Keratinocyte (primary cell): ENCODE measurements around the gene EEPD1. TPM values are rescaled to one million over a fixed set of nuclear protein-coding genes. Genes with fewer than 3 reads are reported as not detected.

Experiments used
- DNase-seq: peaks from one replicate; pipeline ENCODE4 v3.0.0-alpha.2; 2011; ENCODE audit warnings: low read depth, missing footprints, low spot score
- FAIRE-seq: peaks from 2 replicates; lab custom pipeline; 2011; peaks lifted over from hg19 to GRCh38; lab: Jason Lieb, UNC
- H2AFZ ChIP-seq: 2 replicates; pipeline ENCODE4 v1.6.0; 2012; ENCODE audit warnings: low read length, control low read depth, inconsistent platforms; ENCODE audit not compliant: control insufficient read depth
- H3K27ac ChIP-seq: 2 replicates; pipeline ENCODE4 v1.5.1; 2011; ENCODE audit warnings: low read length; ENCODE audit not compliant: control insufficient read depth, insufficient read depth
- H3K27me3 ChIP-seq: 3 replicates; pipeline ENCODE4 v1.6.0; 2011; ENCODE audit warnings: low read length; ENCODE audit not compliant: control insufficient read depth, insufficient read depth; ENCODE audit errors: extremely low read depth
- H3K36me3 ChIP-seq, 2 experiments: 2 replicates in 1 of 2; 3 replicates in 1 of 2; pipeline ENCODE4 v1.5.1; 2011; ENCODE audit warnings: low read length in 2 of 2, mild to moderate bottlenecking in 1 of 2; ENCODE audit not compliant: control insufficient read depth in 2 of 2, insufficient read depth in 2 of 2; ENCODE audit errors: extremely low read depth in 1 of 2
- H3K4me1 ChIP-seq: 3 replicates; pipeline ENCODE4 v1.5.1; 2011; ENCODE audit warnings: low read length; ENCODE audit not compliant: control insufficient read depth, insufficient read depth; ENCODE audit errors: extremely low read depth
- H3K4me2 ChIP-seq: 3 replicates; pipeline ENCODE4 v1.6.0; 2011; ENCODE audit warnings: low read depth, low read length; ENCODE audit not compliant: control insufficient read depth, insufficient read depth; ENCODE audit errors: extremely low read depth
- H3K4me3 ChIP-seq, 3 experiments: fragments of 200-600 bp in 1 of 3; sonication (generic) in 1 of 3; 2 replicates in 2 of 3; 3 replicates in 1 of 3; pipeline ENCODE4 v1.5.1; 2011 to 2016; ENCODE audit warnings: low read length in 3 of 3, mild to moderate bottlenecking in 3 of 3, control low read depth in 2 of 3, inconsistent platforms in 1 of 3, low read depth in 1 of 3, mixed read lengths in 1 of 3, mixed run types in 1 of 3, moderate library complexity in 1 of 3; ENCODE audit not compliant: control insufficient read depth in 2 of 3, insufficient read depth in 2 of 3; ENCODE audit errors: extremely low read depth in 1 of 3
- H3K79me2 ChIP-seq: 2 replicates; pipeline ENCODE4 v1.6.0; 2012; ENCODE audit warnings: low read length; ENCODE audit not compliant: control insufficient read depth, insufficient read depth
- H3K9ac ChIP-seq: 3 replicates; pipeline ENCODE4 v1.6.0; 2011; ENCODE audit warnings: low read length; ENCODE audit not compliant: control insufficient read depth, insufficient read depth; ENCODE audit errors: extremely low read depth
- H3K9me1 ChIP-seq: 3 replicates; pipeline ENCODE4 v1.6.0; 2011; ENCODE audit warnings: low read length; ENCODE audit not compliant: control insufficient read depth, insufficient read depth; ENCODE audit errors: extremely low read depth
- H3K9me3 ChIP-seq: 2 replicates; pipeline ENCODE4 v1.5.1; 2012; ENCODE audit warnings: low read depth, low read length; ENCODE audit not compliant: control insufficient read depth
- H4K20me1 ChIP-seq: 3 replicates; pipeline ENCODE4 v1.6.0; 2011; ENCODE audit warnings: low read length; ENCODE audit not compliant: control insufficient read depth, insufficient read depth; ENCODE audit errors: extremely low read depth
- CTCF ChIP-seq, 3 experiments: IDR thresholded peaks in 1 of 3; conservative IDR thresholded peaks in 1 of 3; optimal IDR thresholded peaks in 1 of 3; 2 replicates in 2 of 3; 3 replicates in 1 of 3; pipeline versions ENCODE3 to v1.5.1; 2011; ENCODE audit warnings: low read length in 3 of 3, mild to moderate bottlenecking in 3 of 3, moderate library complexity in 2 of 3, control low read depth in 1 of 3, inconsistent platforms in 1 of 3; ENCODE audit not compliant: insufficient read depth in 2 of 3; ENCODE audit errors: extremely low read depth in 1 of 3
- EZH2 ChIP-seq: IDR thresholded peaks from one replicate; pipeline ENCODE4 v1.6.1; 2012; ENCODE audit warnings: inconsistent platforms, mild to moderate bottlenecking, low read length, moderate library complexity
- dilution Hi-C: fragments of 300-500 bp; cut with MboI; formaldehyde crosslinking; loops from one replicate; pipeline ENCODE4 v1.7.0; 2020; ENCODE audit warnings: low sequenced_read_pairs; ENCODE audit not compliant: extremely low pct_ligation_motif_present
- polyA plus RNA-seq, 5 experiments: library from polyadenylated mRNA; depleted of rRNA in 3 of 5; stranded (reverse) in 3 of 5; stranded (forward) in 1 of 5; unstranded in 1 of 5; fragments of >200 nt; gene quantifications; 1 replicate in 1 of 5; 2 replicates in 3 of 5; 3 replicates in 1 of 5; pipeline versions ENCODE4 v1.2.1 to v1.2.3, GENCODE V29; 2011 to 2012; ENCODE audit warnings: missing spikeins in 2 of 5, low read depth in 1 of 5, low replicate concordance in 1 of 5

Gene EEPD1
- polyA plus RNA-seq, 1 donor (not counting 4 experiments of a cell fraction or from before 2014, with no cell fraction given): 1.2 TPM

GRCh38 chr7:36137258-36137657 lies 15.8 kb upstream of the EEPD1 start:
- Histone ChIP-seq H2AFZ (no peak overlapping the region), H3K4me3 (no peak overlapping the region), H3K4me2 (no peak overlapping the region), H4K20me1 (no peaks in the 10 kb centered on the region), H3K79me2 (no peaks in the 10 kb centered on the region), H3K27ac (no peak overlapping the region), H3K4me1 (no peaks in the 10 kb centered on the region), H3K9me1 (no peaks in the 10 kb centered on the region), H3K36me3 (no peaks in the 10 kb centered on the region), H3K9me3 (no peaks in the 10 kb centered on the region), H3K27me3 (no peaks in the 10 kb centered on the region), H3K9ac (no peak overlapping the region)
- FAIRE-seq (no peak), DNase-seq (no peak)
- no peak for TF ChIP-seq CTCF (optimal IDR thresholded peaks at IDR 0.05 in 1 of 3, IDR thresholded peaks at IDR 0.05 in 1 of 3, conservative IDR thresholded peaks at IDR 0.05 in 1 of 3; ENCODE audit: extremely low read depth in 1 of 3, insufficient read depth in 2 of 3, low read length in 3 of 3)
- no peak for TF ChIP-seq EZH2
- dilution Hi-C loops: no loop called here

- Histone ChIP-seq H3K27me3 (no peaks in the 10 kb centered on the region), H3K4me1 (no peaks in the 10 kb centered on the region), H3K36me3 (no peaks in the 10 kb centered on the region), H2AFZ (no peak overlapping the region), H3K79me2 (no peaks in the 10 kb centered on the region), H3K4me3 (no peak overlapping the region), H3K9me1 (no peaks in the 10 kb centered on the region), H3K9ac (no peak overlapping the region), H3K4me2 (no peak overlapping the region), H4K20me1 (no peaks in the 10 kb centered on the region), H3K27ac (no peak overlapping the region), H3K9me3 (no peaks in the 10 kb centered on the region)
- no peak for FAIRE-seq
- no peak for TF ChIP-seq EZH2
- no peak for TF ChIP-seq CTCF (optimal IDR thresholded peaks at IDR 0.05 in 1 of 3, IDR thresholded peaks at IDR 0.05 in 1 of 3, conservative IDR thresholded peaks at IDR 0.05 in 1 of 3; ENCODE audit: extremely low read depth in 1 of 3, insufficient read depth in 2 of 3, low read length in 3 of 3)
- no peak for DNase-seq
- dilution Hi-C loops: no loop called here
Observed at GRCh38 chr7:36137754-36138153, 15.3 kb upstream of the EEPD1 start.
